Duodenal mucosa (tissue), 2 donors: Measurements from ENCODE around the gene TSPYL6.

Experiments
- H3K27ac ChIP-seq: one replicate; pipeline ENCODE4 v1.7.0; 2013; ENCODE audit warnings: low read depth, low read length
- H3K27me3 ChIP-seq, 2 donors: one replicate each; pipeline ENCODE4 v1.7.0; 2013; ENCODE audit warnings: low read length in 2 of 2, control low read depth in 1 of 2; ENCODE audit not compliant: insufficient read depth in 2 of 2, control insufficient read depth in 1 of 2
- H3K36me3 ChIP-seq, 2 donors: one replicate each; pipeline ENCODE4 v1.7.0; 2013; ENCODE audit warnings: low read length in 2 of 2, control low read depth in 1 of 2; ENCODE audit not compliant: insufficient read depth in 2 of 2, control insufficient read depth in 1 of 2
- H3K4me1 ChIP-seq, 2 donors: one replicate each; pipeline ENCODE4 v1.7.0; 2013; ENCODE audit warnings: low read length in 2 of 2, control low read depth in 1 of 2; ENCODE audit not compliant: insufficient read depth in 2 of 2, control insufficient read depth in 1 of 2
- H3K4me3 ChIP-seq, 2 donors: one replicate each; pipeline ENCODE4 v1.7.0; 2013; ENCODE audit warnings: low read length in 2 of 2, low read depth in 1 of 2
- H3K9ac ChIP-seq, 2 donors: one replicate each; pipeline ENCODE4 v1.7.0; 2013; ENCODE audit warnings: low read length in 2 of 2, low read depth in 1 of 2
- H3K9me3 ChIP-seq, 2 donors: one replicate each; pipeline ENCODE4 v1.7.0; 2013; ENCODE audit warnings: low read length in 2 of 2, control low read depth in 1 of 2; ENCODE audit not compliant: control insufficient read depth in 1 of 2

Gene TSPYL6

GRCh38 chr2:54233832-54234649, 22.0 kb downstream of the TSPYL6 start:
- no peak overlapping the region for H3K27ac ChIP-seq
- no peaks in the 10 kb centered on the region for H3K36me3 ChIP-seq
- H3K4me3 ChIP-seq = no peak overlapping the region
- H3K9ac ChIP-seq = no peak overlapping the region
- no peaks in the 10 kb centered on the region for H3K27me3 ChIP-seq
- H3K4me1 ChIP-seq = no peaks in the 10 kb centered on the region
- peaks cover 0 to 2% of the 10 kb centered on the region in 2 donors for H3K9me3 ChIP-seq

- H3K27ac ChIP-seq = no peak overlapping the region
- H3K9ac ChIP-seq = no peak overlapping the region
- H3K4me1 ChIP-seq = no peaks in the 10 kb centered on the region
- H3K36me3 ChIP-seq = no peaks in the 10 kb centered on the region
- H3K27me3 ChIP-seq = no peaks in the 10 kb centered on the region
- peaks cover 0 to 2% of the 10 kb centered on the region in 2 donors for H3K9me3 ChIP-seq
- no peak overlapping the region for H3K4me3 ChIP-seq
These were observed 27.1 kb downstream of the TSPYL6 start for GRCh38 chr2:54228945-54229344.

- Histone ChIP-seq H3K9ac (no peak overlapping the region), H3K4me3 (no peak overlapping the region), H3K36me3 (no peaks in the 10 kb centered on the region), H3K9me3 (peaks cover 0 to 2% of the 10 kb centered on the region in 2 donors), H3K27me3 (no peaks in the 10 kb centered on the region), H3K27ac (no peak overlapping the region), H3K4me1 (no peaks in the 10 kb centered on the region)
These were observed 28.2 kb downstream of the TSPYL6 start for GRCh38 chr2:54227798-54228197.

GRCh38 chr2:54226260-54226659, 29.8 kb downstream of the TSPYL6 start:
- no peaks in the 10 kb centered on the region for H3K27me3 ChIP-seq
- no peaks in the 10 kb centered on the region for H3K9me3 ChIP-seq
- H3K27ac ChIP-seq = no peak overlapping the region
- H3K4me3 ChIP-seq = no peak overlapping the region
- H3K4me1 ChIP-seq = no peaks in the 10 kb centered on the region
- H3K9ac ChIP-seq = no peak overlapping the region
- no peaks in the 10 kb centered on the region for H3K36me3 ChIP-seq

- Histone ChIP-seq H3K9ac (no peak overlapping the region), H3K4me3 (no peak overlapping the region), H3K27me3 (no peaks in the 10 kb centered on the region), H3K36me3 (no peaks in the 10 kb centered on the region), H3K9me3 (no peaks in the 10 kb centered on the region), H3K4me1 (no peaks in the 10 kb centered on the region), H3K27ac (no peak overlapping the region)
These were observed 31.0 kb downstream of the TSPYL6 start for GRCh38 chr2:54224997-54225396.

GRCh38 chr2:54213082-54213481, 42.9 kb downstream of the TSPYL6 start:
- Histone ChIP-seq H3K9ac (no peak overlapping the region), H3K4me1 (no peaks in the 10 kb centered on the region), H3K4me3 (no peak overlapping the region), H3K27ac (no peak overlapping the region), H3K9me3 (peaks cover 0 to 2% of the 10 kb centered on the region in 2 donors), H3K36me3 (no peaks in the 10 kb centered on the region), H3K27me3 (no peaks in the 10 kb centered on the region)

GRCh38 chr2:54212456-54212855, 43.6 kb downstream of the TSPYL6 start:
- H3K27me3 ChIP-seq = no peaks in the 10 kb centered on the region
- H3K27ac ChIP-seq = no peak overlapping the region

GRCh38 chr2:54209379-54209778, 46.6 kb downstream of the TSPYL6 start:
- Histone ChIP-seq H3K36me3 (no peaks in the 10 kb centered on the region), H3K9ac (no peak overlapping the region), H3K27ac (no peak overlapping the region), H3K9me3 (peaks cover 0 to 2% of the 10 kb centered on the region in 2 donors), H3K4me1 (no peaks in the 10 kb centered on the region), H3K4me3 (no peak overlapping the region), H3K27me3 (no peaks in the 10 kb centered on the region)

More at GRCh38 chr2:54212456-54212855, 43.6 kb downstream of the TSPYL6 start:
- Histone ChIP-seq H3K9me3 (peaks cover 0 to 2% of the 10 kb centered on the region in 2 donors), H3K36me3 (no peaks in the 10 kb centered on the region), H3K4me3 (no peak overlapping the region), H3K4me1 (no peaks in the 10 kb centered on the region), H3K9ac (no peak overlapping the region)

- H3K4me1 ChIP-seq = no peaks in the 10 kb centered on the region
- H3K9me3 ChIP-seq = peaks cover 0 to 2% of the 10 kb centered on the region in 2 donors
- no peak overlapping the region for H3K9ac ChIP-seq
- H3K27me3 ChIP-seq = no peaks in the 10 kb centered on the region
- no peaks in the 10 kb centered on the region for H3K36me3 ChIP-seq
- no peak overlapping the region for H3K4me3 ChIP-seq
- H3K27ac ChIP-seq = no peak overlapping the region
These were observed 47.4 kb downstream of the TSPYL6 start for GRCh38 chr2:54208364-54209240.

- H3K9me3 ChIP-seq = no peaks in the 10 kb centered on the region
- H3K4me1 ChIP-seq = no peaks in the 10 kb centered on the region
- no peak overlapping the region for H3K9ac ChIP-seq
- no peaks in the 10 kb centered on the region for H3K36me3 ChIP-seq
- H3K27me3 ChIP-seq = no peaks in the 10 kb centered on the region
- no peak overlapping the region for H3K27ac ChIP-seq
- H3K4me3 ChIP-seq = no peak overlapping the region
These were observed 48.3 kb downstream of the TSPYL6 start for GRCh38 chr2:54207666-54208195.
